ENCODE measurements around the gene DCTN2.

- TF ChIP-seq, protein P1, sequence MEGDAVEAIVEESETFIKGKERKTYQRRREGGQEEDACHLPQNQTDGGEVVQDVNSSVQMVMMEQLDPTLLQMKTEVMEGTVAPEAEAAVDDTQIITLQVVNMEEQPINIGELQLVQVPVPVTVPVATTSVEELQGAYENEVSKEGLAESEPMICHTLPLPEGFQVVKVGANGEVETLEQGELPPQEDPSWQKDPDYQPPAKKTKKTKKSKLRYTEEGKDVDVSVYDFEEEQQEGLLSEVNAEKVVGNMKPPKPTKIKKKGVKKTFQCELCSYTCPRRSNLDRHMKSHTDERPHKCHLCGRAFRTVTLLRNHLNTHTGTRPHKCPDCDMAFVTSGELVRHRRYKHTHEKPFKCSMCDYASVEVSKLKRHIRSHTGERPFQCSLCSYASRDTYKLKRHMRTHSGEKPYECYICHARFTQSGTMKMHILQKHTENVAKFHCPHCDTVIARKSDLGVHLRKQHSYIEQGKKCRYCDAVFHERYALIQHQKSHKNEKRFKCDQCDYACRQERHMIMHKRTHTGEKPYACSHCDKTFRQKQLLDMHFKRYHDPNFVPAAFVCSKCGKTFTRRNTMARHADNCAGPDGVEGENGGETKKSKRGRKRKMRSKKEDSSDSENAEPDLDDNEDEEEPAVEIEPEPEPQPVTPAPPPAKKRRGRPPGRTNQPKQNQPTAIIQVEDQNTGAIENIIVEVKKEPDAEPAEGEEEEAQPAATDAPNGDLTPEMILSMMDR (IDR thresholded peaks at IDR 0.05), result no peak
- TF ChIP-seq POLR2A (IDR thresholded peaks at IDR 0.05), result no peak
Measured at GRCh38 chr12:57591782-57592325, 44.9 kb upstream of the DCTN2 start.
